ENCODE measurements around the gene LSP1.

The LSP1 gene

GRCh38 chr11:1877211-1878136 lies 24.6 kb downstream of the LSP1 start:
- no peak overlapping the region for H3K4me3 ChIP-seq (ENCODE audit: low read depth, low read length)
- no peak for DNase-seq (ENCODE audit: low read depth)
- no peak for TF ChIP-seq CTCF (IDR thresholded peaks at IDR 0.05; ENCODE audit: insufficient read depth, low read depth, low read length, missing control alignments)

- no peak for TF ChIP-seq CTCF (IDR thresholded peaks at IDR 0.05; ENCODE audit: insufficient read depth, low read depth, low read length, missing control alignments)
- DNase-seq (ENCODE audit: low read depth), result no peak
- no peak overlapping the region for H3K4me3 ChIP-seq (ENCODE audit: low read depth, low read length)
These were observed 25.5 kb downstream of the LSP1 start for GRCh38 chr11:1878137-1879031.

GRCh38 chr11:1879342-1879940 lies 26.6 kb downstream of the LSP1 start:
- no peak overlapping the region for H3K4me3 ChIP-seq (ENCODE audit: low read depth, low read length)
- no peak for DNase-seq (ENCODE audit: low read depth)
- TF ChIP-seq CTCF (IDR thresholded peaks at IDR 0.05; ENCODE audit: insufficient read depth, low read depth, low read length, missing control alignments), result no peak

- no peak for DNase-seq (ENCODE audit: low read depth)
- TF ChIP-seq CTCF (IDR thresholded peaks at IDR 0.05; ENCODE audit: insufficient read depth, low read depth, low read length, missing control alignments), result no peak
- H3K4me3 ChIP-seq (ENCODE audit: low read depth, low read length), result no peak overlapping the region
These were observed 27.2 kb downstream of the LSP1 start for GRCh38 chr11:1879941-1880720.

- no peak for DNase-seq (ENCODE audit: low read depth)
- TF ChIP-seq CTCF (IDR thresholded peaks at IDR 0.05; ENCODE audit: insufficient read depth, low read depth, low read length, missing control alignments), result no peak
- H3K4me3 ChIP-seq (ENCODE audit: low read depth, low read length), result no peak overlapping the region
These were observed 28.0 kb downstream of the LSP1 start for GRCh38 chr11:1880746-1881441.
